Keratinocyte (primary cell): ENCODE results near the gene BCAS3. TPM values are rescaled to one million over a fixed set of nuclear protein-coding genes. Genes with fewer than 3 reads are reported as not detected.

ENCODE experiments used
- DNase-seq: peaks from one replicate; pipeline ENCODE4 v3.0.0-alpha.2; 2011; ENCODE audit warnings: low read depth, missing footprints, low spot score
- FAIRE-seq: peaks from 2 replicates; lab custom pipeline; 2011; peaks lifted over from hg19 to GRCh38; lab: Jason Lieb, UNC
- H2AFZ ChIP-seq: 2 replicates; pipeline ENCODE4 v1.6.0; 2012; ENCODE audit warnings: low read length, control low read depth, inconsistent platforms; ENCODE audit not compliant: control insufficient read depth
- H3K27ac ChIP-seq: 2 replicates; pipeline ENCODE4 v1.5.1; 2011; ENCODE audit warnings: low read length; ENCODE audit not compliant: control insufficient read depth, insufficient read depth
- H3K27me3 ChIP-seq: 3 replicates; pipeline ENCODE4 v1.6.0; 2011; ENCODE audit warnings: low read length; ENCODE audit not compliant: control insufficient read depth, insufficient read depth; ENCODE audit errors: extremely low read depth
- H3K36me3 ChIP-seq, 2 experiments: 2 replicates in 1 of 2; 3 replicates in 1 of 2; pipeline ENCODE4 v1.5.1; 2011; ENCODE audit warnings: low read length in 2 of 2, mild to moderate bottlenecking in 1 of 2; ENCODE audit not compliant: control insufficient read depth in 2 of 2, insufficient read depth in 2 of 2; ENCODE audit errors: extremely low read depth in 1 of 2
- H3K4me1 ChIP-seq: 3 replicates; pipeline ENCODE4 v1.5.1; 2011; ENCODE audit warnings: low read length; ENCODE audit not compliant: control insufficient read depth, insufficient read depth; ENCODE audit errors: extremely low read depth
- H3K4me2 ChIP-seq: 3 replicates; pipeline ENCODE4 v1.6.0; 2011; ENCODE audit warnings: low read depth, low read length; ENCODE audit not compliant: control insufficient read depth, insufficient read depth; ENCODE audit errors: extremely low read depth
- H3K4me3 ChIP-seq, 3 experiments: fragments of 200-600 bp in 1 of 3; sonication (generic) in 1 of 3; 2 replicates in 2 of 3; 3 replicates in 1 of 3; pipeline ENCODE4 v1.5.1; 2011 to 2016; ENCODE audit warnings: low read length in 3 of 3, mild to moderate bottlenecking in 3 of 3, control low read depth in 2 of 3, inconsistent platforms in 1 of 3, low read depth in 1 of 3, mixed read lengths in 1 of 3, mixed run types in 1 of 3, moderate library complexity in 1 of 3; ENCODE audit not compliant: control insufficient read depth in 2 of 3, insufficient read depth in 2 of 3; ENCODE audit errors: extremely low read depth in 1 of 3
- H3K79me2 ChIP-seq: 2 replicates; pipeline ENCODE4 v1.6.0; 2012; ENCODE audit warnings: low read length; ENCODE audit not compliant: control insufficient read depth, insufficient read depth
- H3K9ac ChIP-seq: 3 replicates; pipeline ENCODE4 v1.6.0; 2011; ENCODE audit warnings: low read length; ENCODE audit not compliant: control insufficient read depth, insufficient read depth; ENCODE audit errors: extremely low read depth
- H3K9me1 ChIP-seq: 3 replicates; pipeline ENCODE4 v1.6.0; 2011; ENCODE audit warnings: low read length; ENCODE audit not compliant: control insufficient read depth, insufficient read depth; ENCODE audit errors: extremely low read depth
- H3K9me3 ChIP-seq: 2 replicates; pipeline ENCODE4 v1.5.1; 2012; ENCODE audit warnings: low read depth, low read length; ENCODE audit not compliant: control insufficient read depth
- H4K20me1 ChIP-seq: 3 replicates; pipeline ENCODE4 v1.6.0; 2011; ENCODE audit warnings: low read length; ENCODE audit not compliant: control insufficient read depth, insufficient read depth; ENCODE audit errors: extremely low read depth
- EZH2 ChIP-seq: IDR thresholded peaks from one replicate; pipeline ENCODE4 v1.6.1; 2012; ENCODE audit warnings: inconsistent platforms, mild to moderate bottlenecking, low read length, moderate library complexity
- dilution Hi-C: fragments of 300-500 bp; cut with MboI; formaldehyde crosslinking; loops from one replicate; pipeline ENCODE4 v1.7.0; 2020; ENCODE audit warnings: low sequenced_read_pairs; ENCODE audit not compliant: extremely low pct_ligation_motif_present
- polyA plus RNA-seq, 5 experiments: library from polyadenylated mRNA; depleted of rRNA in 3 of 5; stranded (reverse) in 3 of 5; stranded (forward) in 1 of 5; unstranded in 1 of 5; fragments of >200 nt; gene quantifications; 1 replicate in 1 of 5; 2 replicates in 3 of 5; 3 replicates in 1 of 5; pipeline versions ENCODE4 v1.2.1 to v1.2.3, GENCODE V29; 2011 to 2012; ENCODE audit warnings: missing spikeins in 2 of 5, low read depth in 1 of 5, low replicate concordance in 1 of 5
- TF ChIP-seq, protein P1 (sequence below), 3 experiments: IDR thresholded peaks in 1 of 3; conservative IDR thresholded peaks in 1 of 3; optimal IDR thresholded peaks in 1 of 3; 2 replicates in 2 of 3; 3 replicates in 1 of 3; pipeline versions ENCODE3 to v1.5.1; 2011; ENCODE audit warnings: low read length in 3 of 3, mild to moderate bottlenecking in 3 of 3, moderate library complexity in 2 of 3, control low read depth in 1 of 3, inconsistent platforms in 1 of 3; ENCODE audit not compliant: insufficient read depth in 2 of 3; ENCODE audit errors: extremely low read depth in 1 of 3

BCAS3 gene
- polyA plus RNA-seq, 1 donor (not counting 4 experiments of a cell fraction or from before 2014, with no cell fraction given) = 11.8 TPM

DNA sequence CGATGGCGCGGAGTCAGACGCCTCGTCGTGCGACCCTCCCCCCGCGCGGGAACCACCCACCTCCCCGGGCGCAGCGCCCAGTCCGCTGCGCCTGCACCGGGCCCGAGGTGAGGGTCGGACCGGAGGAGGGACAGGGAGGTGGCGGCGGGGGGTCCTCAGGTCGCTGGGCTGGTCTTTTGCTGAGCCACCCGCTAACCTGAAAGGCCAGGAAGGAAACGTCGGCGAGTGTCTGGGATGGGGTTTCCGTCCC lies 726.9 kb downstream of the BCAS3 start:
- H3K9ac ChIP-seq = no peak overlapping the region
- peaks cover 6% of the 10 kb centered on the region for H4K20me1 ChIP-seq
- no peaks in the 10 kb centered on the region for H3K9me3 ChIP-seq
- H2AFZ ChIP-seq = no peak overlapping the region
- peak overlapping the region; percentile 58 for H3K4me2 ChIP-seq
- H3K4me3 ChIP-seq = peak overlapping the region in 1 of 3 experiments; percentile 20
- TF ChIP-seq EZH2 = peak; percentile 27
- TF ChIP-seq, protein P1, sequence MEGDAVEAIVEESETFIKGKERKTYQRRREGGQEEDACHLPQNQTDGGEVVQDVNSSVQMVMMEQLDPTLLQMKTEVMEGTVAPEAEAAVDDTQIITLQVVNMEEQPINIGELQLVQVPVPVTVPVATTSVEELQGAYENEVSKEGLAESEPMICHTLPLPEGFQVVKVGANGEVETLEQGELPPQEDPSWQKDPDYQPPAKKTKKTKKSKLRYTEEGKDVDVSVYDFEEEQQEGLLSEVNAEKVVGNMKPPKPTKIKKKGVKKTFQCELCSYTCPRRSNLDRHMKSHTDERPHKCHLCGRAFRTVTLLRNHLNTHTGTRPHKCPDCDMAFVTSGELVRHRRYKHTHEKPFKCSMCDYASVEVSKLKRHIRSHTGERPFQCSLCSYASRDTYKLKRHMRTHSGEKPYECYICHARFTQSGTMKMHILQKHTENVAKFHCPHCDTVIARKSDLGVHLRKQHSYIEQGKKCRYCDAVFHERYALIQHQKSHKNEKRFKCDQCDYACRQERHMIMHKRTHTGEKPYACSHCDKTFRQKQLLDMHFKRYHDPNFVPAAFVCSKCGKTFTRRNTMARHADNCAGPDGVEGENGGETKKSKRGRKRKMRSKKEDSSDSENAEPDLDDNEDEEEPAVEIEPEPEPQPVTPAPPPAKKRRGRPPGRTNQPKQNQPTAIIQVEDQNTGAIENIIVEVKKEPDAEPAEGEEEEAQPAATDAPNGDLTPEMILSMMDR (optimal IDR thresholded peaks at IDR 0.05 in 1 of 3, IDR thresholded peaks at IDR 0.05 in 1 of 3, conservative IDR thresholded peaks at IDR 0.05 in 1 of 3; ENCODE audit: extremely low read depth in 1 of 3, insufficient read depth in 2 of 3, low read length in 3 of 3) = no peak
- peaks cover 82% of the 10 kb centered on the region for H3K27me3 ChIP-seq
- dilution Hi-C loops = no loop called here
- no peaks in the 10 kb centered on the region for H3K9me1 ChIP-seq
- H3K4me1 ChIP-seq = peaks cover 11% of the 10 kb centered on the region
- no peak for FAIRE-seq
- no peaks in the 10 kb centered on the region for H3K36me3 ChIP-seq
- DNase-seq = no peak
- no peaks in the 10 kb centered on the region for H3K79me2 ChIP-seq
- no peak overlapping the region for H3K27ac ChIP-seq

- Histone ChIP-seq H3K4me1 (peaks cover 11% of the 10 kb centered on the region), H3K27ac (no peak overlapping the region), H4K20me1 (peaks cover 6% of the 10 kb centered on the region), H3K36me3 (no peaks in the 10 kb centered on the region), H3K9me3 (no peaks in the 10 kb centered on the region), H3K4me2 (no peak overlapping the region), H3K27me3 (peaks cover 81% of the 10 kb centered on the region), H3K79me2 (no peaks in the 10 kb centered on the region), H2AFZ (no peak overlapping the region), H3K4me3 (no peak overlapping the region), H3K9me1 (no peaks in the 10 kb centered on the region), H3K9ac (no peak overlapping the region)
- TF ChIP-seq, protein P1 (optimal IDR thresholded peaks at IDR 0.05 in 1 of 3, IDR thresholded peaks at IDR 0.05 in 1 of 3, conservative IDR thresholded peaks at IDR 0.05 in 1 of 3; ENCODE audit: extremely low read depth in 1 of 3, insufficient read depth in 2 of 3, low read length in 3 of 3) = no peak
- peak; percentile 17 for TF ChIP-seq EZH2
- FAIRE-seq (no peak), DNase-seq (no peak)
- dilution Hi-C loops = no loop called here
Measured at GRCh38 chr17:61404913-61405685, 727.4 kb downstream of the BCAS3 start.
